DMS53 treated with DMSO at 0.1 percent for 48 hours (cell line): ENCODE results near the gene KCNMB2.
"Not testable (repeated sequence)": the region's sequence is repeated elsewhere in the genome, so short reads cannot be mapped to it uniquely, and the experiment has no call there.

Source experiments
- DNase-seq: peaks from one replicate; lab custom pipeline; 2025; ENCODE audit not compliant: unreplicated experiment; lab: John Stamatoyannopoulos, UW

KCNMB2 gene

DNA sequence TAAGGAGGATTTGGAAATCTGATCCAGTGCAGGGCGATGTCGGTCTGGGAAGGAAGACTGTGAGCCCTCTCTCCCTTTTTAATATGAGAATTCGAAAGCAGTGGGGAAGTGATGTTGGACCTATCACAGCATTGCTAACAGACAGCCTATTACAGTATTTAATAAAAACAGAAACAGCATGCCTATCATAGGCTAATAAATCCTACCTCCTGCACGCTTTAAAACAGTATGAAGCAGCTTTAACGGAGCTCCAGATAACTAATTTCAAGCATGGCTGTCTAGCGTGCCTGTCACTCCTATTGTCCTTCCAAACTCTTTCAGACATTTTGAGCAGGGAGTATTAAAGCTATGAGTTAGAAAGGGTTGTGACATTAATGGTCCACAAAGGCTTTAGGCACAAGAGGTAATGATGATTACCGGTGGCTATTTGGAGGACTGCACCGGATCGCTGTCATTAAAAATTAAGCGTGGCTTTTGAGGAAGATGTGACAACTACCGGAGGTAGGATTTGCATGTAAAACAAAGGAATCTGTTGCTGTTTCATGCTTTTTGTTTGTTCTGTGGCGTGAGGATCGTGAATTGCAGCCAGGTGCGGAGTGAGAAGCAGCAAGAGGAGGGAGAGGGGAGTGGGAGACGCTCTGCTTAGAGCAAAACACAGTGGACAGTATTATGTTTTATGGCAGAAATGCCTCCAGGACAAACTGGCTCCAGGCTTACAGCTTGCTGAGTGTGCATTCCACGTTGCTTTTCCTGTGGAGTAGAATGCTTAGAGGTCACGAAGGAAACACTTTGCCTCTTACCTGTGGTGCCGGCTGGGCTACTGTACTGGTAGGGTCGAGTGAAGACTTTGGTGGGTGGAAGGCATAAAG, at the start of gene KCNMB2:
Gene KCNMB2, plus strand, starts transcription at position 226 of the 869 bp plus-strand sequence.
- DNase-seq, result peak; percentile 23

DNA sequence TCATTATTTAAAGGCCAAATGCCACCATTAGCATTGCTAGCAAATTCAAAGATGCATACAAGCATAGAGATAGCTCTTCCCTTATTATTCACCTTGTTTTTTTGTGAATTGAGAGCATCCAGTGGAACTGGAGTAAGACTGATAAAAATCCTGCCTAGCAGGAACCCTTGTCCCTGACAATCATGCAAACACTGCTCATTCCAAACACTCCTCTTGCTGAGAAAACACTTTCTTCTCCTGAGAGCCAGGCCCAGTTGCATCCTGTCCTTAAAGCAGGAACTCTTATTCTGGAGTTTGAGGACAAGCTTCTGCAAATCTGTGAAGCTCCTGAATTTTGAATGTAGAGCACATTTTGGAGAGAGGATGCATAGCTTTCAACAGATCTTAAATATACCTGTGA, 49.3 kb upstream of the KCNMB2 start:
- DNase-seq, result no peak

GRCh38 chr3:178487752-178488151, 48.5 kb upstream of the KCNMB2 start:
- no peak for DNase-seq

DNA sequence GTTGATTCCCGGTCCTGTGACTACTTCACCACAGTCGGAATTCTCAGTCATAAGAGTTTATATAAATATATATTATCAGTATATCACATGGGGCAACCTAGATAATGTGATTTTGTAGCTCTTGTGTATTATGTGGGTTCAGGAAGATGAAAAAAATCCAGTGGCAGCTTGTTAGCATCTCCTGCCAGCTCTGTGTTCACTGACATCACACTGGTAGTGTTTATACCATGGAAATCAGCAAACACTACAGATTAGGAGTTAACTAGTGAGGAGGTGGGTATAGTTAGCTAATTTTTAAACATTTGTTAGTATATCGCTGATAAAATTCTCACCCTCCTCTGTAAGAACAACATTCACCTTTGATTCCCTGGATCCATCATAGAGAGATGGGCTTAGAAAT, 44.5 kb upstream of the KCNMB2 start:
- no peak for DNase-seq

DNA sequence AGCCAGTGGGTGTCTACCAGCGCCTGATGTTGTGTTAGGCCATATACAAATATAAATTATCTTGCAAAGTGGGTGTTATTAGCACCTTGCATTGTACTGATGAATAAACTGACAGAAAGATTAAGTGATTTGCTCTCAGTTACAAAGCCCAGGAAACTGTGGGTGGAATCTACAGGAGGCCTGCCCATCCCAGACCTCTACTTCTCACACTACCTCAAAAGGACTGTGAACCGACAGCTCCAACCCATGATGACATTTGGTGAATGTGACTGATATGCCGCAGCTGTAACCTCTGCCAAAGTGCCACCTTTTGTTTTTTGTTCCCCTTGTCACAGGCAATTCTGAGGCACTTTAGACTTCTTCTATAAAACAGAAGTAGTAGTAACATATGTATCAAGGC, 43.7 kb upstream of the KCNMB2 start:
- DNase-seq, result no peak

- no peak for DNase-seq
Observed at GRCh38 chr3:178494386-178494785, 41.9 kb upstream of the KCNMB2 start.

DNA sequence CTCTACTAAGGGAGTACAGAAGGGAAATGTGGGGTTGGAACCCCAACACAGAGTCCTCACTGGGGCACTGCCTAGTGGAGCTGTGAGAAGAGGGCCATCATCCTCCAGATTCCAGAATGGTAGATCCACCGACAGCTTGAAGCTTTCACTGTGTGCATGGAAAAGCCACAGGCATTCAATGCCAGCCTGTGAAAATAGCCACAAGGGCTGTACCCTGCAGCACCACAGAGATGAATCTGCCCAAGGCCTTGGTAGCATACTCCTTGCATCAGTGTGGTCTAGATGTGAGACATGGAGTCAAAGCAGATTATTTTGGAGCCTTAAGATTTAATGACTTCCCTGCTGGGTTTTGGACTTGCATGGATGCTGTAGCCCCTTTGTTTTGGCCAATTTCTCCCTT, 39.3 kb upstream of the KCNMB2 start:
- no peak for DNase-seq

DNA sequence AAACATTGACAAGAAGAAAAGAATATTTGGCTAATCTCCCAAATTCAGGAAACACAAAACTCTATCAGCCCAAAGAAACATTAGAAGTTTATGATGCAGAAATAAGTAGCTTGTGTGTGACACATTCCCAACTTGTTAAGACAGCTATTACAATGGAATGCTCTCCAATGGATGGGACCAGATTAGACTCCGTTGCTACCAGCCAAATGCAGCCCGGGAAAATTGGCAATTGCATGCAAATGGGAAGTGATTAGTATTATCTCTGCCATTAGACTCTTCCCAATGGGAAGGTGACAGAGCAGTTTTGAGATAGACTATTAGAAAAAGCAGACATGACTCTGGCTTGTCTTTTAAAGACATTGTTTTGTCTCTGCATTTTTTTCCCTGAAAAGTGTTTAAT, 37.4 kb upstream of the KCNMB2 start:
- DNase-seq, result no peak

DNA sequence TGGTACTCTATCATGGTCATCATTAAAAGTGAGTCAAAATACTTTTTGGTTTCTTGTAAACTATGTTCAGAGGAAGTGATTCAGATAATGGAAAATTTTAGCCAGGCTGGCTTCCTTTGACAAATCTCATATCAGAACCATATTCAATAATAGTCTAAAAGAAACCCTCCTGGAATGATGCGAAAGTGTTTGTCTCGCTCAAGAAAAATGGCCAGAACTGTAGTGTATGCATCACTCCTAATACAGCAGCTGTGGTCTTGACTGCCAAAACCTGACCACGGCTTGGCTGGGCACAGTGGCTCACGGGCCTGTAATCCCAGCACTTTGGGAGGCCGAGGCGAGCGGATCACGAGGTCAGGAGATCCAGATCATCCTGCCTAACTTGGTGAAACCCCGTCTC, 35.6 kb upstream of the KCNMB2 start:
- no peak for DNase-seq

- no peak for DNase-seq
Observed at GRCh38 chr3:178504128-178504527, 32.1 kb upstream of the KCNMB2 start.

DNA sequence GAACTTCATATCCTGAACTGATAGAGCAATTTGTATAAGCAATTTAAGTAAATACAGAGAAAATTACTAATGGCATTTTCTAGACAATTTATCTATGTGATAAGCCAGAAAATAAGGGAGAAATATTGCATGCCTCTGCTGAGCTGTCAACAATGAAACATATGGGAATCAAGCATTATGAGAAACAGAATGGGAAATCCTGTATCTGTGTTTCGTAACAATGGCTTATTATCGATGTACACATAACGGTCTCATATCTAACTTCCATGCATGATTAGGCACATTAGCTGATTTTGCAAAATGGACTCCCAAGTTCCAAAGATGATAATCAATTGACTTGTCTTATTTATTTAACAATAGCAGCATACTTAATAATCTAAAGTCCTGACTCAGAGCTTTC, 30.4 kb upstream of the KCNMB2 start:
- no peak for DNase-seq

DNA sequence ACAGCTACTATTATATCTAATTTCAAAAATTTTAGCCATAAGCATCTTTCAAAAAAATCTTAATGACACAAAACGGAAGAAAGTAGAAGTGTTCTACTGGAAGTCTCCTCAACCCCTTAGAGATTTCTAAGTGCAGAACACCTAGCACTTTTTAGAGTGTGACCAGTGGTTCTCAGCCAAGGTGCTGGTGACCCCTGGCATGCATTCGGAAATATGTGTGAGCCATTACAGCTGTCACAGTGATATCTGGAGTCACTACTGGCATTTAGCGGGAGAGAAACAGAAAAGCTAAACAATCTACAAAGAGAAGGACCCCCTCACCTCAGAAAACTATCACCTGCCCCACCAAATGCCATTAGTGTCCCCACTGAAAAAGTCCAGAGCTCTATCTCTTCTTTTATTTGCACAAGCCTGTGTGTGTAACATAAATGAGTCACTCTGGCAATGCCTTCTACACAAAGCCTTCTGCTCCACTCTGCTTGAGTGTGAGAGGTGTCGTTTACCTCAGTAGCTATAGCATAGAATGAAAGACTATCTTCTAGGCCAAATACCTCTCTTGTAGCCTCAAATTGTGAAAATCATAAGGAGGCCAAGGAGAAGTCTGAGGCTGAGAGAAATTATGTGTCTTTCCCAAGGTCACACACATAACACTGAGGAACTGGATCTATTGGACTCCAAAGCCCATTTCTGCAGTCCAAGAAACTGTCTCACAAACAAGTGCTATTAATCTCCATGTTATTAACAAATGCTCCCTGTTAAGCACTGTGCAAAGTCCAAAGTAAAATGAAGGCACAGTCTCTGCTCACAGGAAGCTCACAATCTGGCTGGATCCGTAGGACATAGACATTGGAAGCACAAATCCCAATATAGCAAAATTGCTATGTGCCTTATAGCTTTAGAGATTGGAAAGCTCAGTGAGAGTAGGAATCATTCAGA, 28.5 kb upstream of the KCNMB2 start:
- peak; percentile 71 for DNase-seq

DNA sequence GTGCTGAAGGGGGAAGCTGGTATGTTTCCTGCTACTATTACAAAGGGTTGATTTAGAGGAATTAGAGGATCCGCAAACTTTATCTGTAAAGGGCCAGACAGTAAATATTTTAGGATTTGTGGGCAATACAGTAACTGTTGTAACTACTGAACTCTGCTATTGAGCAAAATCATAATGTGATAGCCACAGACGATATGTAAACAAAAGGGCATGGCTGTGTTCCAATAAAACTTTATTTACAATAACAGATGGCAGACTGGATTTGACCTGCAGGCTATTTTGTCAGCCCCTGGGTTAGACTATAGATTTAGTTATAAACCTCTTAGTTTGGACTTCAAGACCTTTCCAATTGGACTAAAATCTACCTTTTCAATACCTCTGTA, 27.8 kb upstream of the KCNMB2 start:
- no peak for DNase-seq

DNA sequence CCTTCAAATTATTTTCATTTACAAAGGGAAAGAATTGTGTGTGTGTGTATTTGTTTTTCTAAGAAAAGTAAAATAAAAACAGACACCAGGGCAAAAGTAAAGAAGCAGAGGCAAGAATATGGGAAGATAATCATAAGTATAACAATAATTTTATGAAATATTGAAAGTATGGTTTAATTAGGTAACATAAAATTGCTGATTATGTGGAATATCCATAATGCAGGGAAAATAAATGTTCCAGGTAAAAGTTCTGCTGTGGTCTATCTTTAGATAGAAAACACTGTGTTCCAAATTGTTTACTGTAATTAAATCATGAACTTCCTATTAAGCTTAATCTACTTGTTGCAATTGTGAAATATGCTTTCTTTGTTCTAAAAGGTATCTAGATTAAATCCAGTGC, 25.7 kb upstream of the KCNMB2 start:
- no peak for DNase-seq

DNA sequence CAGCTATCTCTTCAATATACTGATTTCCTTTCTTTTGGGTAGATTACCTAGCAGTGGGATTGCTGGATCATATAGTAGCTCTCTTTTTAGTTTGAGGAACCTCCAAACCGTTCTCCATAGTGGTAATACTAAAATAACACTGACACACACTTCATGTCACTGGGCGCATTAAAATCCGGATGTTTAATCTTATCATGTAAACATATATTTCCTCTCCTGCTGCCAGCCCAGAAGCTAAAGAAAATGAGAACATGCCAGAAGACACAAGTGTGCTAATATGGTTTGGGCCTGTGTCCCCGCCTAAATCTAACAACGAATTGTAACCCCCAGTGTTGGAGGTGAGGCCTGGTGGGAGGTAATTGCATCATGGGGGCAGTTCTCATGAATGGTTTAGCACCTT, 23.6 kb upstream of the KCNMB2 start:
- no peak for DNase-seq

DNA sequence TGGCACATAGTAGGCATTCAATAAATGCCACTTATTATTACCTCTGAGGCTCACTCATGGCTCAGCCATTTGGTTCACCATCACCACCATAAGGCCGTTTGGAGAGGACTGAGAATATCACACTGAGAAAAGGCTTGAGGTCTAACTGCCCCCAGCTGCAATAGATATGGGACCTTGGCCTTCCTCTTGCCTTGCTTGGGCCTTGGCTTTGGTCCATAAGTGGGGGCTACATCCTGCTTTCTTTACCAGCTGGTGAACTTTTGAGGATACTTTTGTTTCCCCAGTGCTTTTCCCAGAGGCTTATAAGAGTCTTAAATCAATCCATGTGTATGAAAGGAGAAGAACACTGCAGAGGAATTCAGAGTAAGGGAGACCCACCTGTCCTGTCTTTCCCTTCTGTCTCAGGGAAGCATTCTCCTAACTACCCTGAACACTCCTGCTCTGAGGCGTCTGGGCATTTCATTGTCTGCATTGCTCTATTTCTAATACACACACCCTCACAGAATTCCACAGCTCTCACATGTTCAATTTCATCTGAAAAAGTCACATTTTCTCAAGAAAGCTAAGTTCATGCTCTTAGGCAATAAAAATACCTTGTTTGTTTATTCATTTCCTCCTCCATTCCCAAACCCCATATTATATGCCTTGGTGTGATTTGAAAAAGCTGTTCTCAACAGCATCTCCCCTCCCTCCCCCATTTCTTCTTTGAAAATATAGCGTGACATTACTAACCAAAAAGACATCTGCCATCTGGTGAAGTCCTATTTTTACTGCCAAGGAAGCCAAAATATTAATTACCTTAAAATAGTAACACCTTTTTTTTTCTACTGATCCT, 22.5 kb upstream of the KCNMB2 start:
- no peak for DNase-seq

- no peak for DNase-seq
Observed at GRCh38 chr3:178514401-178514800, 21.8 kb upstream of the KCNMB2 start.

- not testable (repeated sequence) for DNase-seq
Observed at GRCh38 chr3:178515076-178515744, 21.0 kb upstream of the KCNMB2 start.

- no peak for DNase-seq
Observed at GRCh38 chr3:178517665-178518334, 18.4 kb upstream of the KCNMB2 start.
